Tibial artery (tissue), 4 donors: ENCODE measurements around the gene TRAFD1.
"Not testable (repeated sequence)": the region's sequence is repeated elsewhere in the genome, so short reads cannot be mapped to it uniquely, and the experiment has no call there.

Experiments used
- DNase-seq, 2 donors: peaks; one replicate each; pipeline ENCODE4 v3.0.0-alpha.2; 2019
- H3K27ac ChIP-seq, 2 donors: fragments of 200-600 bp; sonication (generic) in 1 of 2; 1 replicate in 1 of 2; 2 replicates in 1 of 2; pipeline ENCODE4 v1.5.1; 2018 to 2019; ENCODE audit warnings: mild to moderate bottlenecking in 1 of 2
- H3K27me3 ChIP-seq, 2 donors: fragments of 200-600 bp; sonication (generic) in 1 of 2; one replicate each; pipeline versions ENCODE4 v1.5.1 to v1.6.0; 2016 to 2019
- H3K36me3 ChIP-seq, 3 donors: fragments of 200-600 bp; sonication (generic) in 2 of 3; one replicate each; pipeline ENCODE4 v1.5.1; 2016 to 2019; ENCODE audit warnings: mild to moderate bottlenecking in 2 of 3
- H3K4me1 ChIP-seq, 4 donors: fragments of 200-600 bp; sonication (generic) in 2 of 4; 1 replicate in 3 of 4; 2 replicates in 1 of 4; pipeline ENCODE4 v1.5.1; 2016 to 2019
- H3K4me3 ChIP-seq, 2 donors: fragments of 200-600 bp; sonication (generic) in 1 of 2; 1 replicate in 1 of 2; 2 replicates in 1 of 2; pipeline ENCODE4 v1.5.1; 2018 to 2019; ENCODE audit warnings: mild to moderate bottlenecking in 2 of 2
- H3K9me3 ChIP-seq, 3 donors: fragments of 200-600 bp; sonication (generic) in 1 of 3; one replicate each; pipeline ENCODE4 v1.5.1; 2016 to 2019
- intact Hi-C: fragments of 100-400 bp; cut with DNase I; formaldehyde crosslinking; loops from one replicate; pipeline ENCODE4 v1.15.0; 2023; ENCODE audit warnings: low total_unique reads
- TF ChIP-seq, protein P1 (sequence below), 2 experiments: fragments of 200-600 bp in 1 of 2; fragments of 450-650 bp in 1 of 2; IDR thresholded peaks; one replicate each; pipeline ENCODE4 v1.5.1; 2017 to 2019; ENCODE audit warnings: antibody characterized with exemption in 2 of 2, mild to moderate bottlenecking in 1 of 2, moderate library complexity in 1 of 2

Gene TRAFD1

DNA sequence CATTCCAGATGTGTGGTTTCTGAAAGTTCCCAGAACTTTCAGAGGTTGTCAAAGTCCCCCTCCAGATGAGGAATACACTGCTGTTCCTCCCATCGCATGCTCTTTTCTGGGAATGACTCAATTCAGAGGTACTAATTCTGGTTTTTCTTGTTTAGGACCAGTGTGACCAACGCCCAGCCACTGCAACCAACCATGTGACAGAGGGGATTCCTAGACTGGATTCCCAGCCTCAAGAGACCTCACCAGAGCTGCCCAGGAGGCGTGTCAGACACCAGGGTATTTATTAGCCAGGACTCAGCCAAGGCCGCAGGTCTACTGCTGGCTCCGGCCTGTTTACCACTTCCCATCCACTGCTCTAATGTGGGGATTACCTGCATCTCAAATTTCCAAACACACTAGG is 24.2 kb downstream of the TRAFD1 start:
- DNase-seq = no peak
- H3K9me3 ChIP-seq = no peaks in the 10 kb centered on the region

DNA sequence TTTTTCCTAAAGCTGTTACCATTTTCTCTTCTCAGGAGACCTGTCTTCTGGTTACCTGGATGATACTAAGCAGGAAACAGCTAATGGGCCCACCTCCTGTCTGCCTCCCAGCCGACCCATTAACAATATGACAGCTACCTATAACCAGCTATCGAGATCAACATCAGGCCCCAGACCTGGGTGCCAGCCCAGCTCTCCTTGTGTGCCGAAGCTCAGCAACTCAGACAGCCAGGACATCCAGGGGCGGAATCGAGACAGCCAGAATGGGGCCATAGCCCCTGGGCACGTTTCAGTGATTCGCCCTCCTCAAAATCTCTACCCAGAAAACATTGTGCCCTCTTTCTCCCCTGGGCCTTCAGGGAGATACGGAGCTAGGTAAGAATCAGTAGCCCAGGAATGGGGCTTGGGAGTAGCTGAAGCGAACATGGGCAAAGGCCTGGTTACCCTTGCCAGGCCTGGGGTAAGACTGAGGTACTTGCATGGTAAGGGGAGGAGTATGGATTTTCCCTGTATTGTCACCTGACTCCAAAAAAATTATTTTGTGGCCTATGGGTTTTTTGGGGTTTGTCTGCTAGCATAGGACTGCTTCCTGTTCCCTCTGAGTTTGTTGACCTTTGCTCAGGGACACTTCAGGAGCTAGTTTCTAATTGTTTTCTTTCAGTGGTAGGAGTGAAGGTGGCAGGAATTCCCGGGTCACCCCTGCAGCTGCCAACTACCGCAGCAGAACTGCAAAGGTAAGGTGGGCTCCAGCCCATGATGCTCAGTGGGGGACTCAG is 26.6 kb downstream of the TRAFD1 start:
- H3K36me3 ChIP-seq = peaks cover 84 to 97% (median 87%) of the 10 kb centered on the region in 3 donors
- TF ChIP-seq, protein P1, sequence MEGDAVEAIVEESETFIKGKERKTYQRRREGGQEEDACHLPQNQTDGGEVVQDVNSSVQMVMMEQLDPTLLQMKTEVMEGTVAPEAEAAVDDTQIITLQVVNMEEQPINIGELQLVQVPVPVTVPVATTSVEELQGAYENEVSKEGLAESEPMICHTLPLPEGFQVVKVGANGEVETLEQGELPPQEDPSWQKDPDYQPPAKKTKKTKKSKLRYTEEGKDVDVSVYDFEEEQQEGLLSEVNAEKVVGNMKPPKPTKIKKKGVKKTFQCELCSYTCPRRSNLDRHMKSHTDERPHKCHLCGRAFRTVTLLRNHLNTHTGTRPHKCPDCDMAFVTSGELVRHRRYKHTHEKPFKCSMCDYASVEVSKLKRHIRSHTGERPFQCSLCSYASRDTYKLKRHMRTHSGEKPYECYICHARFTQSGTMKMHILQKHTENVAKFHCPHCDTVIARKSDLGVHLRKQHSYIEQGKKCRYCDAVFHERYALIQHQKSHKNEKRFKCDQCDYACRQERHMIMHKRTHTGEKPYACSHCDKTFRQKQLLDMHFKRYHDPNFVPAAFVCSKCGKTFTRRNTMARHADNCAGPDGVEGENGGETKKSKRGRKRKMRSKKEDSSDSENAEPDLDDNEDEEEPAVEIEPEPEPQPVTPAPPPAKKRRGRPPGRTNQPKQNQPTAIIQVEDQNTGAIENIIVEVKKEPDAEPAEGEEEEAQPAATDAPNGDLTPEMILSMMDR (IDR thresholded peaks at IDR 0.05) = no peak
- no peak for DNase-seq
- intact Hi-C loops = no loop called here
- no peaks in the 10 kb centered on the region for H3K4me1 ChIP-seq
- H3K9me3 ChIP-seq = peaks cover 0 to 5% (median 0%) of the 10 kb centered on the region in 3 donors
- no peak overlapping the region for H3K4me3 ChIP-seq
- H3K27me3 ChIP-seq = no peaks in the 10 kb centered on the region
- no peak overlapping the region for H3K27ac ChIP-seq

More for the DNA sequence above, 24.2 kb downstream of the TRAFD1 start:
- TF ChIP-seq, protein P1 (IDR thresholded peaks at IDR 0.05) = no peak
- Histone ChIP-seq H3K27ac (no peak overlapping the region), H3K4me3 (no peak overlapping the region), H3K4me1 (no peaks in the 10 kb centered on the region), H3K36me3 (peaks cover 86 to 97% (median 94%) of the 10 kb centered on the region in 3 donors), H3K27me3 (no peaks in the 10 kb centered on the region)
- intact Hi-C loops = no loop called here

DNA sequence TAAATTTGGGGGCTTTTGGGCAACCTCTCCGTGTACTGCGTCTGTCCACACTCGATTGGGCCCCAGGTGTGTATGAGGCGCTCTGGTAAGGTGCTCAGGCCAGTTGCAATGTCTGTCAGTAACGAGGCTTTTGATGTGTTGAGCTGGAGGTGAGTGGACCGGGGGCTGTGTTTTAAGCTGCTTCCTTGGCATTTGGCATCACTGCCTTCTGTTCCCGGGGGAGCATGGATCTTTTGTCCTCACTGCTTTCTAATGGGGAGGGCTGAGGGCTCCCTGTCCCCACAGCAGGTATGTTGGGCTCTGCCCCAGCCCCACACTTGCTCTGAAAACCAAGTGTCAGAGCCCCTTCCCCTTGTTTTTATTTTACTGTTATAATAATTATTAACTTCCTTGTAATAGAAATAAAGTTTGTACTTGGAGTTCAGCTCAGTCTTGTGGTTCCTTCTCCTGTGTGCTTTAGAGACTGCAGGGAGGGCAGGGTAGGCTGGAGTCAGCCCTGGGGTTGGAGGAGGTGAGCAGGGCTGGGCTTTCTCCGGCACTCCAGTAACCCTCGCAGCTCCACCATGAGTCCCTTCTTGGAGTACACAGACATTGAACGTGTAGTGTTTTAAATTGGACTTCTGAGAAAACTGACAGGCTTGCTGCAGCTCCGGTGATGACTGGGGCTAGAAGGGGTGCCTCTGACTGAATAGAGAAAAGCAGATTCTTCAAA is 28.0 kb downstream of the TRAFD1 start:
- no peak overlapping the region for H3K27ac ChIP-seq
- TF ChIP-seq, protein P1 (IDR thresholded peaks at IDR 0.05) = no peak
- intact Hi-C loops = no loop called here
- no peak overlapping the region for H3K4me3 ChIP-seq
- no peak for DNase-seq
- peaks cover 83 to 95% (median 85%) of the 10 kb centered on the region in 3 donors for H3K36me3 ChIP-seq
- no peaks in the 10 kb centered on the region for H3K27me3 ChIP-seq
- H3K4me1 ChIP-seq = no peaks in the 10 kb centered on the region
- H3K9me3 ChIP-seq = peaks cover 0 to 9% (median 0%) of the 10 kb centered on the region in 3 donors

DNA sequence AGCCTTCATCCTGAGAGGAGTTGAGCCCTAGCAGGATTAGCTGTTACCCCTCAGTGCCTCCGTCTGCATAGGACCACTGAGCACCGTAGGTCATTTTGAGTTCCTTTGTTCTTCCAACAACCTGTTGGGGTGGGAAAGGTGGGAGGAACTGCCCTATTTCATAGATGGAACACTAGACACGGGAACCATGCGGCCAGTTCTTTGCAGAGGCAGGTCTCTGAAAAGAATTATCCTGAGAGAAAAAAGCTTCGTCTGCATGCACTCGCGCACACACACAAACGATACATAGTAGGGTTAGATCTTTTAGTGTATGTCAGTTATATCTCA is 28.5 kb downstream of the TRAFD1 start:
- Histone ChIP-seq H3K27me3 (no peaks in the 10 kb centered on the region), H3K4me1 (no peaks in the 10 kb centered on the region), H3K27ac (no peak overlapping the region), H3K36me3 (peaks cover 83 to 95% (median 85%) of the 10 kb centered on the region in 3 donors), H3K9me3 (peaks cover 0 to 9% (median 0%) of the 10 kb centered on the region in 3 donors), H3K4me3 (no peak overlapping the region)
- intact Hi-C loops = no loop called here
- TF ChIP-seq, protein P1 (IDR thresholded peaks at IDR 0.05) = no peak
- DNase-seq = no peak

DNA sequence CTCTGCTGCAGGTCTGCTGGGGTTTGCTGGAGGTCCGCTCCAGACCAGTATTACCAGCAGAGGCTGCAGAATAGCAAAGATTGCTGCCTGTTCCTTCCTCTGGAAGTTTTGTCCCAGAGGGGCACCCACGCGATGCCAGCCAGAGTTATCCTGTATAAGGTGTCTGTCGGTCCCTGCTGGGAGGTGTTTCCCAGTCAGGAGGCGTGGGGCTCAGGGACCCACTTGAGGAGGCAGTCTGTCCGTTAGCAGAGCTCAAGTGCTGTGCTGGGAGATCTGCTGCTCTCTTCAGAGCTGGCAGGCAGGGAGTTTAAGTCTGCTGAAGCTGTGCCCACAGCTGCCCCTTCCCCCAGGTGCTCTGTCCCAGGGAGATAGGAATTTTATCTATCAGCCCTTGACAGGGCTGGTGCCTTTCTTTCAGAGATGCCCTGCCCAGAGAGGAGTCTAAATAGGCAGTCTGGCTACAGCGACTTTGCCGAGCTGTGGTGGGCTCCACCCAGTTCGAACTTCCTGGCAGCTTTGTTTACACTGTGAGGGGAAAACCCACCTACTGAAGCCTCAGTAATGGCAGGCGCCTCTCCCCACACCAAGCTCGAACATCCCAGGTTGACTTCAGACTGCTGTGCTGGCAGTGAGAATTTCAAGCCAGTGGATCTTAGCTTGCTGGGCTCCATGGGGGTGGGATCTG is 33.2 kb downstream of the TRAFD1 start:
- H3K9me3 ChIP-seq, H3K27me3 ChIP-seq, H3K4me3 ChIP-seq, H3K4me1 ChIP-seq, intact Hi-C loops, H3K27ac ChIP-seq: not testable (repeated sequence)
- peaks cover 83 to 95% (median 84%) of the 10 kb centered on the region in 3 donors for H3K36me3 ChIP-seq
- DNase-seq = peak in 1 of 2 donors; percentile 49

DNA sequence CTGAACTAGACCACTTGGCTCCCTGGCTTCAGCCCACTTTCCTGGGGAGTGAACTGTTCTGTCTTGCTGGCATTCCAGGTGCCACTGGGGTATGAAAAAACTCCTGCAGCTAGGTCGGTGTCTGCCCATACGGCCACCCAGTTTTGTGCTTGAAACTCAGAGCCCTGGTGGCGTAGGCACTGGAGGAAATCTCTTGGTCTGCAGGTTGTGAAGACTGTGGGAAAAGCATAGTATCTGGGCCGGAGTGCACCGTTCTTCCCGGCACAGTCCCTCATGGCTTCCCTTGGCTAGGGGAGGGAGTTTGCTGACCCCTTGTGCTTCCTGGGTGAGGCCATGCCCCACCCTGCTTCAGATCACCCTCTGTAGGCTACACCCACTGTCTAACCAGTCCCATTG is 33.8 kb downstream of the TRAFD1 start:
- Histone ChIP-seq H3K9me3 (peaks cover 0 to 9% (median 8%) of the 10 kb centered on the region in 3 donors), H3K4me1 (no peaks in the 10 kb centered on the region), H3K27me3 (no peaks in the 10 kb centered on the region), H3K27ac (no peak overlapping the region), H3K4me3 (no peak overlapping the region), H3K36me3 (peaks cover 80 to 95% (median 83%) of the 10 kb centered on the region in 3 donors)
- TF ChIP-seq, protein P1 (IDR thresholded peaks at IDR 0.05) = no peak
- intact Hi-C loops = no loop called here
- no peak for DNase-seq
